Erythroblast (primary cell): ENCODE measurements around the gene ABI3.

Experiments used
- GATA1 ChIP-seq: IDR thresholded peaks from 2 replicates; pipeline ENCODE4 v1.6.1; 2011; ENCODE audit warnings: low read depth, mild to moderate bottlenecking, control low read depth, low read length, moderate library complexity
- POLR2A ChIP-seq: IDR thresholded peaks from 2 replicates; pipeline ENCODE4 v1.6.1; 2011; ENCODE audit warnings: mild to moderate bottlenecking, low read length

- TF ChIP-seq POLR2A = no peak
- no peak for TF ChIP-seq GATA1
Observed at GRCh38 chr17:49218941-49219913, 8.7 kb downstream of the ABI3 start.
